Kidney (tissue), 14 donors: ENCODE measurements around the gene MCAM. TPM values are rescaled to one million over a fixed set of nuclear protein-coding genes. Genes with fewer than 3 reads are reported as not detected.

ENCODE experiments used
- DNase-seq, 5 donors: peaks; one replicate each; pipeline ENCODE4 v3.0.0-alpha.2; 2013 to 2020
- FAIRE-seq: peaks from 2 replicates; lab custom pipeline; 2012; peaks lifted over from hg19 to GRCh38; lab: Jason Lieb, UNC
- H3K27ac ChIP-seq, 2 donors: one replicate each; pipeline ENCODE4 v1.7.0; 2013; ENCODE audit warnings: low read depth in 2 of 2, low read length in 2 of 2, inconsistent platforms in 1 of 2
- H3K27me3 ChIP-seq: one replicate; pipeline ENCODE4 v1.7.1; 2013; ENCODE audit warnings: low read length, inconsistent platforms; ENCODE audit not compliant: control insufficient read depth, insufficient read depth
- H3K36me3 ChIP-seq, 3 donors: one replicate each; pipeline versions ENCODE4 v1.7.0 to v1.7.1; 2013; ENCODE audit warnings: low read length in 3 of 3, control low read depth in 1 of 3, inconsistent platforms in 1 of 3; ENCODE audit not compliant: insufficient read depth in 3 of 3, control insufficient read depth in 2 of 3
- H3K4me1 ChIP-seq, 3 donors: one replicate each; pipeline versions ENCODE4 v1.7.0 to v1.7.1; 2013; ENCODE audit warnings: low read length in 3 of 3, inconsistent platforms in 1 of 3, low read depth in 1 of 3; ENCODE audit not compliant: control insufficient read depth in 2 of 3, insufficient read depth in 2 of 3
- H3K4me3 ChIP-seq, 3 donors: one replicate each; pipeline versions ENCODE4 v1.7.0 to v1.8.1; 2013; ENCODE audit warnings: low read length in 3 of 3, control low read depth in 1 of 3, inconsistent platforms in 1 of 3
- H3K9ac ChIP-seq, 3 donors: one replicate each; pipeline versions ENCODE4 v1.7.0 to v1.7.1; 2013; ENCODE audit warnings: low read length in 3 of 3, control low read depth in 1 of 3, inconsistent platforms in 1 of 3
- H3K9me3 ChIP-seq, 3 donors: one replicate each; pipeline versions ENCODE4 v1.7.0 to v1.7.1; 2013; ENCODE audit warnings: low read length in 3 of 3, control low read depth in 1 of 3, inconsistent platforms in 1 of 3; ENCODE audit not compliant: control insufficient read depth in 2 of 3, insufficient read depth in 1 of 3
- intact Hi-C: fragments of 100-400 bp; cut with DNase I; formaldehyde crosslinking; loops from one replicate; pipeline ENCODE4 v1.11.1; 2022
- polyA plus RNA-seq: library from polyadenylated mRNA; stranded (reverse); fragments of 350-450 nt; fragmentation: Illumina TruSeq; extraction: RNeasy Lipid Tissue Mini Kit (QIAGEN cat#74804); gene quantifications from one replicate; pipeline ENCODE4 v1.2.3, GENCODE V29; 2014; ENCODE audit warnings: low read depth, low replicate concordance; ENCODE audit not compliant: insufficient read depth
- total RNA-seq: library from RNA; stranded (reverse); fragmentation: NEBNext Ultra II Directional; extraction: Animal tissue kit (Norgen Biotek cat#: 25700); gene quantifications from one replicate; pipeline ENCODE4 v1.2.1, GENCODE V29; 2021
- TF ChIP-seq, protein P1 (sequence below): IDR thresholded peaks from 3 replicates; pipeline ENCODE4 v1.5.1; 2012; ENCODE audit warnings: mild to moderate bottlenecking, moderate library complexity, borderline replicate concordance; ENCODE audit not compliant: insufficient read depth; ENCODE audit errors: extremely low read depth
- donor health status: control.
- donor health status: control.
- donor health status: control.
- donor health status: control.
- donor health status: control.
- donor health status: DM: yes; HTN: yes; CAD: no.
- donor health status: Normal renal cell carcinoma (clear cell type).

Gene MCAM
- total and polyA plus RNA-seq, 2 donors from 2014 or later, result 42.1 to 137 TPM

- H3K27ac ChIP-seq, result peak overlapping the region; percentile 93 to 95
- H3K9me3 ChIP-seq, result no peaks in the 10 kb centered on the region
- peak overlapping the region in 2 of 3 donors; percentile 81 to 87 for H3K4me3 ChIP-seq
- FAIRE-seq, result no peak
- H3K4me1 ChIP-seq, result peaks cover 0 to 45% (median 23%) of the 10 kb centered on the region in 3 donors
- peaks cover 0 to 33% (median 19%) of the 10 kb centered on the region in 3 donors for H3K36me3 ChIP-seq
- intact Hi-C loops, result no loop called here
- peak overlapping the region in 2 of 3 donors; percentile 6 to 92 for H3K9ac ChIP-seq
- TF ChIP-seq, protein P1, sequence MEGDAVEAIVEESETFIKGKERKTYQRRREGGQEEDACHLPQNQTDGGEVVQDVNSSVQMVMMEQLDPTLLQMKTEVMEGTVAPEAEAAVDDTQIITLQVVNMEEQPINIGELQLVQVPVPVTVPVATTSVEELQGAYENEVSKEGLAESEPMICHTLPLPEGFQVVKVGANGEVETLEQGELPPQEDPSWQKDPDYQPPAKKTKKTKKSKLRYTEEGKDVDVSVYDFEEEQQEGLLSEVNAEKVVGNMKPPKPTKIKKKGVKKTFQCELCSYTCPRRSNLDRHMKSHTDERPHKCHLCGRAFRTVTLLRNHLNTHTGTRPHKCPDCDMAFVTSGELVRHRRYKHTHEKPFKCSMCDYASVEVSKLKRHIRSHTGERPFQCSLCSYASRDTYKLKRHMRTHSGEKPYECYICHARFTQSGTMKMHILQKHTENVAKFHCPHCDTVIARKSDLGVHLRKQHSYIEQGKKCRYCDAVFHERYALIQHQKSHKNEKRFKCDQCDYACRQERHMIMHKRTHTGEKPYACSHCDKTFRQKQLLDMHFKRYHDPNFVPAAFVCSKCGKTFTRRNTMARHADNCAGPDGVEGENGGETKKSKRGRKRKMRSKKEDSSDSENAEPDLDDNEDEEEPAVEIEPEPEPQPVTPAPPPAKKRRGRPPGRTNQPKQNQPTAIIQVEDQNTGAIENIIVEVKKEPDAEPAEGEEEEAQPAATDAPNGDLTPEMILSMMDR, result no peak
- no peaks in the 10 kb centered on the region for H3K27me3 ChIP-seq
- peak in 1 of 5 donors; percentile 5 for DNase-seq
Observed at GRCh38 chr11:119361941-119362725, 45.2 kb upstream of the MCAM start.

GRCh38 chr11:119361056-119361787 lies 44.3 kb upstream of the MCAM start:
- FAIRE-seq (no peak), DNase-seq (peak; percentile 86 to 94 (median 88))
- intact Hi-C loops, result no loop called here
- TF ChIP-seq, protein P1, result no peak
- Histone ChIP-seq H3K36me3 (peaks cover 0 to 33% (median 19%) of the 10 kb centered on the region in 3 donors), H3K9ac (peak overlapping the region in 2 of 3 donors; percentile 6 to 92), H3K4me1 (peaks cover 0 to 39% (median 14%) of the 10 kb centered on the region in 3 donors), H3K4me3 (peak overlapping the region in 2 of 3 donors; percentile 81 to 87), H3K9me3 (no peaks in the 10 kb centered on the region), H3K27me3 (no peaks in the 10 kb centered on the region), H3K27ac (peak overlapping the region; percentile 93 to 95)

DNA sequence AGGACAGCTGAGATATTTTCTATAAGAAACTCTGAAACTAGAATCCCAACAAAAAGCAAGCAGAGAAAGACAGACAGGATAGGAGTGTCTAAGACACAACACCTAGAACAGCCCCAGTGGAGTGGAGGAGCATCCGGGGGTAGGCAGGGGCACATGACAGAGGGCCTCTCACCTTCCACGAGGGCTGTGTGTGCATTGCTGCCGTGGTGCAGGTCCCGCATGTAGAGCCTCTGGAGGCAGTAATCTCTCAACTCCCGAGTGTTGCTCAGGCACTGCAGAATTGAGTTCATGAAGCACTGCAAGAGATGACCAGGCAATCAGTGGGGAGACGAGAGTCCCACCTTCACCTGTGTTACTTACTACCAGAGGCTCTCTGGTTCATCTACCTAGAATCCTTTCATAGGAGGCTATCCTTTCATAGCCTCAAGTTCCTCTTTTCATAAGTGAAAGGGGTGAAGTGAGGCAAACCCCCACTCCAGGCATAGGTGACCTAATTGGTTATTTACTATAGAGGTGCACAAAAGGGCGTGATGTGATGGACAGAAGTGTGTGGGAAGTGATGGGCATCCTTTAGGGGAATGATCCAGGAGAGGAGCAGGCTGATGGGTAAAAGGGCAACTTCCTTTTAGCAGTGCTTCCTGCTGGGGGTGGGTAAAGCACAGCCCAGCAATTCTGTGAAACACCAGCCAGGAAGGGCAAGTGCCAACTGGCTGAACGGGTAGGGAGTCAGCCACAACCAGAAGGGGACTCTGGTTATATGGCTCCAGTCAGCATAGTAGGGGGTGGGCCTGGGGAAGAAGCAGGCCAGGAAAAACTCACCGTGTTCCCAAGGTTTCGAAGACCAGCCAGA lies 42.7 kb upstream of the MCAM start:
- H3K9me3 ChIP-seq, result no peaks in the 10 kb centered on the region
- TF ChIP-seq, protein P1, result no peak
- H3K4me1 ChIP-seq, result peaks cover 0 to 32% (median 6%) of the 10 kb centered on the region in 3 donors
- intact Hi-C loops, result no loop called here
- H3K27ac ChIP-seq, result peak overlapping the region in 1 of 2 donors; percentile 37
- H3K36me3 ChIP-seq, result peaks cover 0 to 33% (median 19%) of the 10 kb centered on the region in 3 donors
- no peaks in the 10 kb centered on the region for H3K27me3 ChIP-seq
- H3K9ac ChIP-seq, result peak overlapping the region in 2 of 3 donors; percentile 9 to 16
- peak overlapping the region in 1 of 3 donors; percentile 1 for H3K4me3 ChIP-seq
- FAIRE-seq, result no peak
- peak in 1 of 5 donors; percentile 61 for DNase-seq
